Stimulated activated CD8-positive, alpha-beta memory T cell treated with anti-CD3 and anti-CD28 coated beads, Interleukin-2, amount 100 ng/mL, for 1 hour (primary cell): Measurements from ENCODE around the gene OR1K1.
A peak's percentile ranks its signal among the peaks of the same experiment; 100 is the strongest.
"Not testable (repeated sequence)": the region's sequence is repeated elsewhere in the genome, so short reads cannot be mapped to it uniquely, and the experiment has no call there.

Experiments
- DNase-seq, 2 donors: peaks; one replicate each; pipeline ENCODE4 v3.0.0-alpha.2; 2020; ENCODE audit warnings: low read depth in 2 of 2

Gene OR1K1

GRCh38 chr9:122812736-122813135 lies 12.8 kb downstream of the OR1K1 start:
- DNase-seq = no peak

GRCh38 chr9:122814545-122814944 lies 14.6 kb downstream of the OR1K1 start:
- DNase-seq = no peak

- DNase-seq = no peak
Measured at GRCh38 chr9:122815544-122815943, 15.6 kb downstream of the OR1K1 start.

- peak in 1 of 2 donors; percentile 20 for DNase-seq
Measured at GRCh38 chr9:122816163-122816867, 16.4 kb downstream of the OR1K1 start.

- DNase-seq = no peak
Measured at GRCh38 chr9:122819326-122819725, 19.4 kb downstream of the OR1K1 start.

- DNase-seq = no peak
Measured at GRCh38 chr9:122819791-122820489, 20.0 kb downstream of the OR1K1 start.

- no peak for DNase-seq
Measured at GRCh38 chr9:122820490-122820845, 20.5 kb downstream of the OR1K1 start.

GRCh38 chr9:122821278-122821943 lies 21.5 kb downstream of the OR1K1 start:
- DNase-seq = no peak

GRCh38 chr9:122822056-122822455 lies 22.1 kb downstream of the OR1K1 start:
- DNase-seq = no peak

GRCh38 chr9:122822938-122823337 lies 23.0 kb downstream of the OR1K1 start:
- DNase-seq = no peak

GRCh38 chr9:122827761-122828093 lies 27.8 kb downstream of the OR1K1 start:
- no peak for DNase-seq

- not testable (repeated sequence) for DNase-seq
Measured at GRCh38 chr9:122828965-122829284, 29.0 kb downstream of the OR1K1 start.

- DNase-seq = no peak
Measured at GRCh38 chr9:122832194-122832593, 32.3 kb downstream of the OR1K1 start.

GRCh38 chr9:122835313-122835731 lies 35.4 kb downstream of the OR1K1 start:
- no peak for DNase-seq

- no peak for DNase-seq
Measured at GRCh38 chr9:122837266-122837850, 37.4 kb downstream of the OR1K1 start.

- not testable (repeated sequence) for DNase-seq
Measured at GRCh38 chr9:122838441-122838840, 38.5 kb downstream of the OR1K1 start.

- DNase-seq = no peak
Measured at GRCh38 chr9:122841501-122841900, 41.6 kb downstream of the OR1K1 start.

GRCh38 chr9:122844137-122844536 lies 44.2 kb downstream of the OR1K1 start:
- DNase-seq = no peak

- no peak for DNase-seq
Measured at GRCh38 chr9:122845116-122845515, 45.2 kb downstream of the OR1K1 start.

GRCh38 chr9:122846371-122846940 lies 46.5 kb downstream of the OR1K1 start:
- DNase-seq = no peak

- DNase-seq = no peak
Measured at GRCh38 chr9:122848256-122848943, 48.5 kb downstream of the OR1K1 start.
